SHP77 (cell line): ENCODE measurements around the gene C3.

Experiments used
- DNase-seq, 2 experiments: peaks; one replicate each; lab custom pipeline; 2025; lab: John Stamatoyannopoulos, UW

The C3 gene

GRCh38 chr19:6730941-6731670 is 10.7 kb upstream of the C3 start:
- no peak for DNase-seq

GRCh38 chr19:6730153-6730804 is 9.8 kb upstream of the C3 start:
- peak; percentile 79 to 93 for DNase-seq

GRCh38 chr19:6729573-6730152 is 9.2 kb upstream of the C3 start:
- DNase-seq = no peak

GRCh38 chr19:6728346-6728745 is 7.9 kb upstream of the C3 start:
- DNase-seq = no peak

GRCh38 chr19:6725513-6726231 is 5.2 kb upstream of the C3 start:
- no peak for DNase-seq

GRCh38 chr19:6724631-6725492 is 4.4 kb upstream of the C3 start:
- no peak for DNase-seq

- no peak for DNase-seq
Measured at GRCh38 chr19:6723738-6724137, 3.3 kb upstream of the C3 start.

- no peak for DNase-seq
Measured at GRCh38 chr19:6723108-6723618, 2.7 kb upstream of the C3 start.

- DNase-seq = no peak
Measured at GRCh38 chr19:6721773-6722172, 1.3 kb upstream of the C3 start.

GRCh38 chr19:6721138-6721474 is 656 bp upstream of the C3 start:
- no peak for DNase-seq

- no peak for DNase-seq
Measured at GRCh38 chr19:6719992-6720368, 470 bp downstream of the C3 start.

- DNase-seq = no peak
Measured at GRCh38 chr19:6719540-6719861, 949 bp downstream of the C3 start.

- DNase-seq = no peak
Measured at GRCh38 chr19:6718741-6719539, 1.5 kb downstream of the C3 start.

GRCh38 chr19:6718111-6718740 is 2.2 kb downstream of the C3 start:
- DNase-seq = no peak

GRCh38 chr19:6717441-6717971 is 2.9 kb downstream of the C3 start:
- DNase-seq = no peak

GRCh38 chr19:6717036-6717435 is 3.4 kb downstream of the C3 start:
- DNase-seq = no peak

- DNase-seq = no peak
Measured at GRCh38 chr19:6716610-6716970, 3.9 kb downstream of the C3 start.

- DNase-seq = no peak
Measured at GRCh38 chr19:6714749-6715555, 5.5 kb downstream of the C3 start.
